Measurements from ENCODE around the gene SMC3.
"Not testable (repeated sequence)": the region's sequence is repeated elsewhere in the genome, so short reads cannot be mapped to it uniquely, and the experiment has no call there.

The SMC3 gene

DNA sequence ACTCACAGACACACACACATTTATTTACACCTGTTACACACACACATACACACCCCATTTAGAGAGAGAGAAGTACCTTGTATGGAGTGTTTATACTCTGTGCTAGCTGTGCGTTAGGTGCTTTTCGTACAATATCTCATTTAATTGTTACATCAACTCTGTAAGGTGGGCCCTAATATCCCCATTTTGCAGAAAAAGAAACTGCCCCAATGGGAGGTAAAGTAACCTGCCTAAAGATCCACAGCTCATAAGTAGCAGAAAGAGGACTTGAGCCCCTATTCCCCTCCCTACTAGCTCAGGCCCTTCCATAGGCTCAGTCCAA, 52.9 kb downstream of the SMC3 start:
- DNase-seq (ENCODE audit: low read depth in 3 of 3, low spot score in 1 of 3) = no peak

DNA sequence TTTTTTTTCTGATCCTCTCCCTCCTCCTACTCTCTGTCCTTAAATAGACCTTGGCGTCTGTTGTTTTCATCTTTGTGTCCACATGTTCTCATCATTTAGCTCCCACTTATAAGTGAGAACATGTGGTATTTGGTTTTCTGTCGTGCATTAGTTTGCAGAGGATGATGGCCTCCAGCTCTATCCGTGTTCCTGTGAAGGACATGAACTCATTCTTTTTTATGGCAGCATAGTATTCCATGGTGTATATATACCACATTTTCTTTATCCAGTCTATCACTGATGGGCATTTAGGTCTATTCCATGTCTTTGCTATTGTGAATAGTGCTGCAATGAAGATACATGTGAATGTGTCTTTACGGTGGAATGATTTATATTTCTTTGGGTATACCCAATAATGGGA, 55.8 kb downstream of the SMC3 start:
- DNase-seq (ENCODE audit: low read depth in 3 of 3, low spot score in 1 of 3) = not testable (repeated sequence)

DNA sequence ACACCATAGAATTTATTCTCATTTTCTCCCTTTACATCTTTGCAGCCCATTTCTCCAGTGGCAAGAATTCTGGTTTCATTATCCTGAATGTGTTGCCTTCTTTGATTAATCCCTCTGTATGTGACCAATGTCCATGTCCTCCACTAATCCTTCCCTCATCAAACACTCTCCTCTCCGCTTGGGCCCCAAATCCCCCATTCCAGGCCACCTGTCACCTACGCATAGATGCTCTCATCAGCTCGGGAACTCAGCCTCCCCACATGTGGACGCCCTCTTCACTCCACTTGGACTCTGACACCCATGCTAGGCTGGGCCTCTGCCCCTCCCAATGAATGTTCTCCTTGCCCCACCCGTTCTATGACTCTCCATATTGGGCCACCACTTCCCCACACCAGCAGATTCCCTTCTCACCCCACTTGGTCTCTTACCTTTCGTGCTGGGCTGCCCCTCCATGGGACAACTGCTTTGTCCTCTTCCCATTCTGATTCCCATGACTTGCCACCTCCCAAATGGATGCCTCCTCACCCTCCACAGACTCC, 57.9 kb downstream of the SMC3 start:
- no peak for DNase-seq (ENCODE audit: low read depth in 3 of 3, low spot score in 1 of 3)

DNA sequence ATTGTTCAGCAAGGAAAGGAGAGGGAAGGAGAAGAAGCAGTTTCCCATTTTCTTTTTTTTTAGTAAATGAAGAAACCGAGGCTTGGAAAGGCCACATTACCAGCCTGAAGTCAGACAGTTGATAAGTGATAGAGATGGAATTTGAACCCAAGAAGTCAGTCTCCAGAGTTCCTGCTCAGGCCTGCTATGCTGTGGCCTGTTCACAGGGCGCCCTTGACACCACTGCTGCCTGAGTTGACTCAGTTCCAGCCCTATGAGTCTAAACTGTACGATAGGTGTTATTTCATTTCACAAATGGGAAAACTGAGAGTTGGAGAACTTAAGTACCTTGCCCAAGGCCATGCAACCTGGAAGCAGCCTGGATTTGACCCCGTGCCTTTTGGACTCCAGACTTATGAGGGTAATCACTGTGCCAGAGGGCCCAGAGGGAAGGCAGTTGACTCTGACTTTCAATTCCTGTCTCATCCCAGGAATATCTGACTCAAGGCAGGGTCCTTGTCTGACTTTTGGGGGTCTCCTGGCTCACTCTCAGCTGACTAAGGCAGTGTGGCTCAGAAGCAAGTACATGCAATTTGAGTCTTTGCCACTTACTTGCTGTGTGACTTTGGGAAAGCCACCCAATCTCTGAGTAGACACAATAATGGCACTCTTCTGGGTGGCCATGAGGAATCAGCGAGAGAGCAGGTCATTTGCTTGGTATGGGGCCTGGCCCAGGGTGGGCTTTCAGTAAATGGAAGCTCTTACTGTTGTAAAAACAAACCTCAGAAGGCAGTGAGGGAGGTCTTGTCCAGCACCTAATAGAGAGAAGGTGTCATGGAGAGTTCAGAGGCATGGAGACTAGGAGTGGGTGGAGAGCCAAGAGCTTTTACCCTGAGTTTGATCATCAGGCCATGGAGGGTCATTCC, 58.7 kb downstream of the SMC3 start:
- DNase-seq (ENCODE audit: low read depth in 3 of 3, low spot score in 1 of 3) = no peak

DNA sequence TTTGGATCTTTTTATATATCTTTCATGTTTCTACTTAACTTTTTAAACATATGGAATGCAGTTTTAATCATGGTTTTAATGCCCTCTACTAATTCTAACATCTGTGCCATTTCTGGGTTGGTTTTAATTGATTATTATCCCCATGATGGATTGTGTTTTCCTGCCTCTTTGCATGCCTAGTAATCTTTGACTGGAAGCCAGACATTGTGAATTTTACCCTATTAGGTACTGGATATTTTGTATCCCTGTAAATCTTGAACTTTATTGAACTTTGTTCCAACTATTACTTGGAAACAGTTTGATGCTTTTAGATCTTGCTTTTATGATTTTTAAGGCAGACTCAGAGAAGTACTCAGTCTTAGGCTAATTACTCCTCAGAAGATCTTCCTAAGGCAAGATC, 60.7 kb downstream of the SMC3 start:
- DNase-seq (ENCODE audit: low read depth in 3 of 3, low spot score in 1 of 3) = no peak

DNA sequence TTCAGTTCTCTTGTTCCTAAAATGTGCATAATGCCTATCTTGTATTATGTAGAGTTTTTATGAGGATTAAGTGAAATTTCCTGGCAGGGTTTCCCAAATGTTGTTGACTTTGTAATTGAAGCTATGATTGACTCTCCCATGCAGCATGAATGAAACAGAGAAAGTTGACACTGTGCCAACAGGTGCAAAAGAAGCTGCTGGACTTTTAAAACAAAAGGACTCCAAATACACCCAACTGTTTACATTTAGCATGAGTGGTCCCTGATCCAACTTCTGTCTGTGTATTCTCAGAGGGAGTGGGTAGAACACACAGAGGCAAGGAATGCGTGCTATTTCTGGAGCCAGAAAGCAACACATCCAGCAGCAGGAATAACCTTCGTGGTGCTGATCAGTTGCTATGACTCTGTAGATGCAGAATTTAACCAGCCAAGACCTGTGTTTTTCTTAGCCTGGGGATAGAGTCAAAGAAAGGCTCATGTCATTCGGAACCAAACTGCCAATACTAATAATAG, 62.2 kb downstream of the SMC3 start:
- DNase-seq (ENCODE audit: low read depth in 3 of 3, low spot score in 1 of 3) = no peak

DNA sequence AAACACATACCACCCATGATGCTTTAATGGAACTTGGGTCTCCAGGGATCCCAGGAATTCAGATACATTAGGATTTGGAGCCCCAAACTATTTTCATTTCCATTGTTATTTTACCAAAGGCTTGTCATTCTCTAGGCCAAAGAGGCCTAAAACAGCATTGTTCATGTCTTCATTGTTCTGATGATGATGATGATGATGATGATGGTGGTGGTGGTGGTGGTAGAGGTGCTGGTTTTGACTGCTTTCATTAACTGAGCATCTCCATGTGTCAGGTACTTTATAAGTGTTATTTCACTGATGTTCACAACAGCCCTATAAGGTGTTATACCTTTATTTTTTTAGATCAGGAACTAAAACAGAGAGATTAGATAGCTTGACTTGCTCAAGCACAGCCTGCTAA, 64.4 kb downstream of the SMC3 start:
- DNase-seq (ENCODE audit: low read depth in 3 of 3, low spot score in 1 of 3) = no peak

DNA sequence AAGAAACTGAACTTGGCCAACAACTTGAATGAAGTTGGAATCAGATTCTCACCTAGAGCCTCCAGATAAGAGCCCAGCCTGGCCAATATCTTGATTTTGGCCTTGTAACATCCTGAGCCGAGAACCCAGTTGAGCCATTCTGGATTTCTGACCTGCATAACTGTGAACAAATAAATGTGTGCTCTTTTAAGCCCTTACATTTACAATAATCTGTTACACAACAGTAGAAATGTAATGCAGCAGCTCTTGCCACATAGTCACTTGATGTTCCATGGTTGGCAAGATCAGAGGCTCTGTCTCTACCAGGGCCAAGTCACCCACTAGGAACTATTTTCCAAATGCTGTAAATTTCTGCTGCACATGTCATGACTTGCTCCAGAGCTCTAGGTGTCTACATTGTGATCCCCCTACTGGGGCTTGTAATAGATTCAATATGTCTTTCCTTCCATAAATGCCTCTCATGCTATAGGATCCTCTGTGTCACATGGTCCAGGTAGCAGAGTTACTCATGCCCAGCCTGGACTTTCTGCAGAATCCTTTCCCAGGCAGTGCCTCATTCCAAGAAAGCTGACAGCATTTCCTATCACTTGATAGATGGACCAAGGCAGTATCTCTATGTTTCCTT, 65.2 kb downstream of the SMC3 start:
- DNase-seq (ENCODE audit: low read depth in 3 of 3, low spot score in 1 of 3) = no peak

DNA sequence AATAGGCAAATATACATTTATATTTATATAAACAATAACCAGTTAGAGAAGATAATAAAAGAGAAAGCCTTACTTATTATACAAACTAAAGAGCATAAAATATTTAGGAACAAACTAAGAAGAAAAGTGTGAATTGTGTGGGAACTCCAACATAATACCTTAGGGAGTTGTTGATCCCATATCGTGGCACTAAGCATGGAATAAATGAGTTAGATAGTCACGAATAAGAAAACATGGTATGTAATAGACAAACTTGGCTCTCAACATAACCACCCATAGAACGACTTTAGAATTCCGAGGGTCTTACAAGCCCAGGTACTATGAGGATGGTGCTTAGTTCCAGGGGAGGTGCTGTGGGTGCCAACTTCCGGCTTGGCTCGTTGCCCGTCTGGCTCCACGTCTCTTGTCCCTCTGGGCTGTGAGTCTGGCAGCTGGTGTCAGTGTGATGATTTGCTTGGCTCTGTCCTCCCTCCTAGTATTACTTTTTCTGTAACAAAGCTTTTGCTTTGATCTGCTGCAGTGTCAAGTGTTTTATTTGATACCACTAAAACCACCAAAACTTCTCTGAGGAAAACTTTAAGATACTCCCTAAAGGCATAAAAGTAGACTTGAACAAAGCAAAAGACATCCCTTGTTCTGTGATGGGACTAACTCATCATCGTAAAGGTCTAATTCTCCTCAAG, 67.2 kb downstream of the SMC3 start:
- no peak for DNase-seq (ENCODE audit: low read depth in 3 of 3, low spot score in 1 of 3)

DNA sequence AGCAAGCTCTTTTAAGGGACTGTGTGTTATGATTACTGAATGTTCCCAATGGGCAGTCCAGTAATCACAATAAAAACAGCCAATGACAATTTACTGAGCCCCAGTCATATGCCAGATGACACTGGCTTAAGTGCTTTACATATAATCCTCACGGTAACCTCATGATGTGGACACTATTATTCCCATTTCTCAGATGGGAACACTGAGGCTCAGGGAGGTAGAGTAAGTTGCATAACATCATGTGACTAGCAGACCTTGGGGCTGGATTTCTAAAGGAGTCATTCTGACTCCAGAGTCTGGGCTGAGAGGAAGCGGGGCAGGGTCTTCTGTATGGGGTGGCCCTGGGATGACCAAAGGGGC, 69.1 kb downstream of the SMC3 start:
- DNase-seq (ENCODE audit: low read depth in 3 of 3, low spot score in 1 of 3) = no peak

DNA sequence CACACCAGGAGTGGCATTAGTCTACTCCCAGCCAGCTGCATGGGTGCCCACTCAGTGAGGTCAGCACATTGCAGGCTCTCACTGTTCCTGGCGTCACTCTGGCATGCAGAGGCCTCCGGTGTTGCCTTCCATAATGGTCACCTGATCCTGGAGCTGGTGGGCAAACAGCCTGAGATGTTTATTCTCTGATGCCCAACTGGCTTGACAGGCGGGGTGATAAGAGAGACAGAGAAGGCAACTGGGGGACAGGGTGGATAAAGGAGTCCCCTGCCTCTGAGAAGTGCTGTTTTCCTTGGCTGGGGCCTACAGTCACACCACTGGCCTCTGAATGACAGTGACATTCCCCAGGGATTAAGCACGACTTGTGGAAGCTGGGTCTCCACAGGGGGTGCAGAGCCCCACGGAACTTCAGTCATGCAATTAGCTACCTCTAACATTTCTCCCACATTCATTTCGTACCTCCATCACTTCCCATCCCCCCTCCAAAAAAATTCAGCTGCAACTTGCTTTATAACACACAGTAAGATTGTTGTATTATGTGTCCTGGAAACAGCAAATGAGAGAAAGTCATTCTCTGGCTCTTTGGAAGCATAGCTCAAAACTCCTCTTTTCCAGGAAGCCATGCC, 69.5 kb downstream of the SMC3 start:
- DNase-seq (ENCODE audit: low read depth in 3 of 3, low spot score in 1 of 3) = no peak

DNA sequence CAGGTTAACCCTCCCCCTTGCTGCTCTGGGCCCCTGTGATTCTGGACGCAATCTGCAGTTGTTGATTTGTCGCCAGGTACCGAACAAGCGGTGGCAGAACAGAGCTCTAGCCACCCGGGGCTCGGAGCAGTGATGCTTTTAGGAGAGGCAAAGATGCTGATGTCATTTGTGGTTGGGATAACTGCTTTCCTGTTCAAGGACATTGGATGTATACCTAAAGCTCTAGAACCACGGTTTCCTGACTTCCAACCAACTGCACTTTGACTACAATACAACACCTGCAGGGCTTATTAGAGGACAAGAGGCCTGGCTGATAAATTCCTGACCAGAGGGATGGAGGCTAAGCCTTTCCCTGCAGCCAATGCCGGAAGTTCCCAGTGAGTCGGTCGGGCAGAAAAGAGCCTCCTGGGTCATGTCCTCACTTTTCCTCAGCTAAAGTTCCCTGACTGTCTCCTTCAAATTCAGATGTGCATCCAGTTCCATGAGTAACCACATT, 70.1 kb downstream of the SMC3 start:
- DNase-seq (ENCODE audit: low read depth in 3 of 3, low spot score in 1 of 3) = no peak

DNA sequence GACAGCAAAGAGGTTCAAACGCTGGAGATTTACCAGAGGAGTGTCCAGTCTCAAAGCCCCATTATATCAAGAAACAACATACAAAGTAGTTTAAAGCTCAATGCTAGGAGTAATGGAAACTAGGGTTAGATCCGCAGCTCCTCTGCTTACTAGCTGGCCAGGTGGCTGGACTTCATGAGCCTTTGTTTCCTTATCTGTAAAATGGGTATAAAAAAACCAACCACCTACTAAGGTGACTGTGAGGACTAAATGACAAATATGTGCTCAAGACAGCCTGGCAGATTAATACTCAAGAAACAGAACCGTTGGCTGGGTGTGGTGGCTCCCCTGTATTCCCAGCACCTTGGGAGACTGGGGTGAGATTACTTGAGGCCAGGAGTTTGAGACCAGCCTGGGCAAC, 70.8 kb downstream of the SMC3 start:
- DNase-seq (ENCODE audit: low read depth in 3 of 3, low spot score in 1 of 3) = no peak

DNA sequence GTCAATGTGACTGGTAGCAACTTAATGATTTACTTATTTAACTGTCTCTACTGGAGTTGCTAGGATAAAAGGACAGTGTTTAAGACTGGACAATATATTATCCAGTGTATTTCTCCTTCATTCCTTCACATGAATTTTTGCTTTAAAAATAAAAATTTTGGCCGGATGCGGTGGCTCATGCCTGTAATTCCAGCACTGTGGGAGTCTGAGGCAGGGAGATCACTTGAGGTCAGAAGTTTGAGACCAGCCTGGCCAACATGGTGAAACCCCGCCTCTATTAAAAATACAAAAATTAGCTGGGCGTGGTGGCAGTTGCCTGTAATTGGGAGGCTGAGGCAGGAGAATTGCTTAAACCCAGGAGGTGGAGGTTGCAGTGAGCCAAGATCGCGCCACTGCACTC, 71.6 kb downstream of the SMC3 start:
- not testable (repeated sequence) for DNase-seq (ENCODE audit: low read depth in 3 of 3, low spot score in 1 of 3)

DNA sequence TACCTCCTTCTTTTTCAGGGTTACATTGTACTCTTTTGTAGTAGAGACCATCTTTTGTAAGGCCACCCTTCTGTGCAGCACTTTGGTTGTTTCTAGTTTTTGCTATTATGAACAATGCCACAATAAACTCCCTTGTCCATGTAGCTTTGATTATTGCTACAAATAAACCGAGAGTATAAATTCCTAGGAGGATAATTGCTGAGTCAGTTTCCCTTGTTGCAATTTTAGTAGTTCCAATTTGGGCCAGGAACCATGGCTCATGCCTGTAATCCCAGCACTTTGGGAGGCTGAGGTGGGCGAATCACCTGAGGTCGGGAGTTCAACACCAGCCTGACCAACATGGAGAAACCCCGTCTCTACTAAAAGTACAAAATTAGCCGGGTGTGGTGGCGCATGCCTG, 72.4 kb downstream of the SMC3 start:
- DNase-seq (ENCODE audit: low read depth in 3 of 3, low spot score in 1 of 3) = not testable (repeated sequence)

DNA sequence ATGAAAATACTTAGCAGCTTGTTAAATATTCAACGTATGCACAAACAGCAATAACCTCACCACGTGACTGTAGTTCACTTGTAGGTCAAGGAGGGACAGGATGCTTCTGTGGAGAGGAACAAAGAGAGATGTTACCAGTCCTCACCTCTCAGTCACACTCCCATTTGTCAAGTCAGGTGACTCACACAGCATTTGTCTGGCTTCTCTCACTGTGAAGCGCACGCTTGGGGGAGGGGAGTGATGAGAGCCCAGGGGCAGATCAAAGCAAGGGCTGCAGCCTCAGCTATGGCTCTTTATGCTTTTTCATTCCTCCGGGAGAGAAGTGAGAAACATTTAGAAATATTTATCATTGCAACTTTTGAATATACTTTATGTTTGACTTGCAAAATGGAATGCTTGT, 73.8 kb downstream of the SMC3 start:
- peak in 1 of 3 donors; percentile 21 for DNase-seq (ENCODE audit: low read depth in 3 of 3, low spot score in 1 of 3)

DNA sequence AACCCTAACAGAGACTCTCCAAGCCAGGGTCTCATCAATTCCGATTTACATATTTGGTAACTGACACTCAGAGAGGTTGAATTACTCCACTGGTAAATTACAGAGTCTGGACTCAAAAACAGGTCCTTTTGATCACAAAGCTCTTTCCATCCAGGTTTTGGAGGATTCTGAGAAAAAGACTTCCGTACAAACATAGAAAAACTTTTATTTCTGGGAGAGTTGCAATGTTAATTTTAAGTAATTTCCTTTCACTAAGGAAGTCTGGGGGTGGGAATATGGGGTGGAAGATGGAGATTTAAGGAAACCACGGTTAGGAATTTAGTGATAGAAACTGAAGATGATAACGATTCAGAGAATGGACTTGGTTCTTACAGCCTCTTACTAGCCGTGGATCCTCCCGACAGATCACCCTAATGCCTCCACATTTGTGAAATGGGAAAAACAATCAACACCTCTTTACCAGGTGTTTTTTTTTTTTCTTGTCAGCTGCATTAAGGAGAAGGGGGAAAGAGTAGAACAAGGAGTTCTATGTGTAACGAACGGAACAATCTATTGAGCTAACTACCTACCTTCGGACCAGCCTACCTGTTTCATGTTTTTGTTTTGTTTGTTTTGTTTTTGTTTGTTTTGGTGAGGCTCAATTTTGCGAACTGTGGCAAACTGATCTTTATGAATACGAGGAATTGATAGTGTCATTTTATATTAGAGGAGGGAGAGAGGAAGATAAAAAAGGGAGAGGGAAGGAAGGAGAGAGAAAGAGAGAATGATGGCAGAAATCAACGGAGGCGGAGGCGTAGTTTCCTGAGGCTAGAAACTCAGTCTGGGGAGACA, 74.9 kb downstream of the SMC3 start:
- DNase-seq (ENCODE audit: low read depth in 3 of 3, low spot score in 1 of 3) = no peak

DNA sequence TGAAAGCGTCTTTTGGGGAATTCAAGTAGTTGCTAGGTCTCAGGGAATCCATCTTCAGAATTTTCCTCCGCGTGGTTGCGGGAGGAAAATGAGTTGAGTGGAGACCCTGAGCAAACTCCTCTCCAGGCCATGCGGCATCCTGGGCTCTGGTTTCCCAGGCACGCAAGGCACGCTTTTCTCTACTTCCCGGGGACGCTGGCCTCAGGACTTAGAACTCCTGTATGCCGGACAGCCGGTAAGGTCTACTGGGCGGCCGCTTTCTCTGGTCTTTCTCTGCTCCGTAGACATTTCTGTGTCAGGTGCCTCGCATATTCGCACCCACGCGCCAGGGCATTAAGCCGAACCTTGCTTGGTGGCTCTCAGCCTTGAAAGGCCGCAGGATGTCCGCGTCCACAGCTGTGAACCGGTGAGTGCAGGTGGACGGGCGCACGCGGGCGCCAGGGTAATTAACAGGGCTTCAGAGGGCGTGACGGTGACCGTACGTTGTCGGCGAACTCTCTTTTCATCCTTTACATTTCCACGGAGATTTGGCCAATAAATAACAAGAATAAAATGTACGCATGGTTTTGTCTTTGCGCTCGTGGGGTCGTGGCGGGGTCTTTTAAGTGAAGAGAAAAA, 75.6 kb downstream of the SMC3 start:
- no peak for DNase-seq (ENCODE audit: low read depth in 3 of 3, low spot score in 1 of 3)

DNA sequence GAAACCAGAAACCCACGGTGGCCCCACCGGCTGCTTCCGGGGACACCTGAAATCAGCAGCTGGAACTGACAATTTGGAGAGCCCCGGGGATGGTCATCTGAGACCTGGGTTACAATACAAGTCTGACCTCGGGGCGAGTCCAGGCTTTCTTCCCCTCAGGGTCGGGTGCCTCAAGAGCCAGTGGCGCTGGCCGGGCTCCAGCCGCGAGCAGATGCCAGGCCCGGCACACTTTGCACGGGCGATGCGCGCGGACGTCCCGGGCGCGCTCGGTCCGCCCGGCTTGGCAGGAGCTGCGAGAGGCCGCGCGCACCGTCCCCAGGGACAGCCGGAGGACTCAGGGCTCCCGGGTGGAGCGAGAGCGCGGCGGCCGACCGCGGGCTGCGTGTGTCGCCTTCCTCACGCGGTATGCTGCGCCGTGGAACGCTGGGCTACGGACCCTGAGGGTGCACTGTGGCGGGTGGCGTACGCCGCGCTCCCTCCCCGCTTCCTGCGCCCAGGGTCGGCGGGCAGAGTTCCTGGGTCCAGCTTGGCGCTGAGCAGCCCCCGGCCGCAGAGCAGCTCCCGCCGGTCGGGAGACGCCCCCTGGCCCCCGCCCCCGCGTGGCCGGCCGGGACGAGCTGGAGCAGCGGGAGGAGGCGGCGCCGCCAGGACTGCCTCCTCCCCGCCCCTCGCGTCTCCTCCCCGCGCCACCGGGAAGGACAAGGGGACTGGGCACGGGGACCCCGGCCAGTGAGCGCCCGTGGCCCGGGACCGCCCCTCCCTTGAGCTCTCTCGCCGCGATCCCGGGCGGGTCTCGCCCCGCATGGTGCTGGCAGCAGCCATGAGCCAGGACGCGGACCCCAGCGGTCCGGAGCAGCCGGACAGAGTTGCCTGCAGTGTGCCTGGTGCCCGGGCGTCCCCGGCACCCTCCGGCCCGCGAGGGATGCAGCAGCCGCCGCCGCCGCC, 76.4 kb downstream of the SMC3 start, which contains the start of gene RBM20:
TSS of gene RBM20 (plus strand) at position 684 of the 945 bp plus-strand sequence. CDS start at position 803, 119 bp downstream.
- peak in 1 of 3 donors; percentile 16 for DNase-seq (ENCODE audit: low read depth in 3 of 3, low spot score in 1 of 3)
